Measurements from ENCODE around the gene OR2J2.

Gene OR2J2

DNA sequence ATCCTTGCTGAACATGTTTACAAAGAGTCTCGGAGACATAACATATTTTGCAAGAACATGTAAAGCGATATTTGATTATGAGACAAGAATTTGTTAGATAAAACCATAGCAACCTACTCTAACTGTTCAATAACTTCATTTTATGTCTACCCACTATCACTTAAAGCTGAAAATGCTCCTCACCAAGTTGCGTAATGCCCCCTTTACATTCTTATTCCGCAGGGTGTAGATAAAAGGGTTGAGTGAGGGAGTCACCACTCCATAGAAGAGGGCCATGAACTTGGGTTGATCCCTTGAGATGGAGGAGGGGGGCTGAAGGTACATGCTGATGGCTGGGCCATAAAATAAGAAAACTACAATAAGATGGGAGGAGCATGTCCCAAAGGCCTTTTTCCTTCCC is 33.0 kb upstream of the OR2J2 start:
- H3K9ac ChIP-seq (ENCODE audit: low read length): no peak overlapping the region
- H3K27me3 ChIP-seq (ENCODE audit: low read depth, low read length): no peaks in the 10 kb centered on the region
- no peak overlapping the region for H3K27ac ChIP-seq (ENCODE audit: low read length)
- H4K20me1 ChIP-seq (ENCODE audit: insufficient read depth, low read length): no peaks in the 10 kb centered on the region
- TF ChIP-seq, protein P1, sequence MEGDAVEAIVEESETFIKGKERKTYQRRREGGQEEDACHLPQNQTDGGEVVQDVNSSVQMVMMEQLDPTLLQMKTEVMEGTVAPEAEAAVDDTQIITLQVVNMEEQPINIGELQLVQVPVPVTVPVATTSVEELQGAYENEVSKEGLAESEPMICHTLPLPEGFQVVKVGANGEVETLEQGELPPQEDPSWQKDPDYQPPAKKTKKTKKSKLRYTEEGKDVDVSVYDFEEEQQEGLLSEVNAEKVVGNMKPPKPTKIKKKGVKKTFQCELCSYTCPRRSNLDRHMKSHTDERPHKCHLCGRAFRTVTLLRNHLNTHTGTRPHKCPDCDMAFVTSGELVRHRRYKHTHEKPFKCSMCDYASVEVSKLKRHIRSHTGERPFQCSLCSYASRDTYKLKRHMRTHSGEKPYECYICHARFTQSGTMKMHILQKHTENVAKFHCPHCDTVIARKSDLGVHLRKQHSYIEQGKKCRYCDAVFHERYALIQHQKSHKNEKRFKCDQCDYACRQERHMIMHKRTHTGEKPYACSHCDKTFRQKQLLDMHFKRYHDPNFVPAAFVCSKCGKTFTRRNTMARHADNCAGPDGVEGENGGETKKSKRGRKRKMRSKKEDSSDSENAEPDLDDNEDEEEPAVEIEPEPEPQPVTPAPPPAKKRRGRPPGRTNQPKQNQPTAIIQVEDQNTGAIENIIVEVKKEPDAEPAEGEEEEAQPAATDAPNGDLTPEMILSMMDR (IDR thresholded peaks at IDR 0.05; ENCODE audit: low read depth, low read length): no peak
- no peak for TF ChIP-seq EZH2phosphoT487 (IDR thresholded peaks at IDR 0.05; ENCODE audit: low read depth)
- no peaks in the 10 kb centered on the region for H3K4me1 ChIP-seq (ENCODE audit: low read length)
- H3K4me2 ChIP-seq (ENCODE audit: low read length): no peak overlapping the region
- no peak overlapping the region for H2AFZ ChIP-seq (ENCODE audit: low read depth, low read length)
- no peaks in the 10 kb centered on the region for H3K79me2 ChIP-seq (ENCODE audit: low read length)
- no peaks in the 10 kb centered on the region for H3K36me3 ChIP-seq (replicated peaks; ENCODE audit: low read depth, low read length)
- H3K4me3 ChIP-seq (ENCODE audit: low read length): no peak overlapping the region
- no peaks in the 10 kb centered on the region for H3K9me3 ChIP-seq (ENCODE audit: insufficient read depth, low read length)

DNA sequence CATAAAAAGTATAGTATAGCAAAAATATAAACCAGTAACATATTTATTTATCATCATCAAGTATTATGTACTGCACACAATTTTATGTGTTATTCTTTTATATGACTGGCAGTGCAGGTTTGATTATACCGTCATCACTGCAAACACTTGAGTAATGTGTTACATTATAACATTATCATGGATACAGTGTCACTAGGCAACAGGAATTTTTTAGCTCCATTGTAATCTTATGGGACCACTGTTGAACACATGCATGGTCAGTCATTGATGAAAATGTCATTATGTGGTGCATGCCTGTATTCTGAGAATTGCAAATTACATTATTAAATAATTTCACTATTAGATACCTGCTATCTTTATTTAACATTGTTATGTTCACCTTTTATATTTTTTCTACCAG is 29.1 kb upstream of the OR2J2 start:
- Histone ChIP-seq H2AFZ (ENCODE audit: low read depth, low read length) (no peak overlapping the region), H3K27me3 (ENCODE audit: low read depth, low read length) (no peaks in the 10 kb centered on the region), H3K36me3 (replicated peaks; ENCODE audit: low read depth, low read length) (no peaks in the 10 kb centered on the region), H3K4me3 (ENCODE audit: low read length) (no peak overlapping the region), H3K9ac (ENCODE audit: low read length) (no peak overlapping the region), H3K4me1 (ENCODE audit: low read length) (no peaks in the 10 kb centered on the region), H3K27ac (ENCODE audit: low read length) (no peak overlapping the region), H3K9me3 (ENCODE audit: insufficient read depth, low read length) (peaks cover 3% of the 10 kb centered on the region; the same call in 1 of the 2 replicates), H3K79me2 (ENCODE audit: low read length) (no peaks in the 10 kb centered on the region), H4K20me1 (ENCODE audit: insufficient read depth, low read length) (no peaks in the 10 kb centered on the region), H3K4me2 (ENCODE audit: low read length) (no peak overlapping the region)
- TF ChIP-seq, protein P1 (IDR thresholded peaks at IDR 0.05; ENCODE audit: low read depth, low read length): no peak
- TF ChIP-seq EZH2phosphoT487 (IDR thresholded peaks at IDR 0.05; ENCODE audit: low read depth): no peak

DNA sequence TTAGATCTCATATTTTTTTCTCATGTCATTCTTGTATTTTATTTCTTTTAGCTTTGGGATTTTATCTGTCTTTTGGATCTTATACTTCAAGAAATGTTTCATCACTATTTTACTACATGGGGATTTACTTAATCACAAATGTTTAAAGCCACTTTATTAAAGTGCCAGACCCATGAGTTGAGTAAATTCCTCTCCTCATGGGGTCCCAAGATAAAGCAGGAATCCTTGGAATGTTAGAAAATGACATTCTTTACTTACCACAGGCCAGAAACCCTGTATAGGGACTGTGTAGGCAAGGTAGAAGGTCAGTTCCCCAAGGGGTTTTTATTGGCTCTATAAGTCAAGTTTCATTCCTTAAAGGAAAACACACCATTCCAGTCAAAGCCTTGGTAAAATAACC is 28.4 kb upstream of the OR2J2 start:
- Histone ChIP-seq H4K20me1 (ENCODE audit: insufficient read depth, low read length) (no peaks in the 10 kb centered on the region), H3K36me3 (replicated peaks; ENCODE audit: low read depth, low read length) (no peaks in the 10 kb centered on the region), H3K27ac (ENCODE audit: low read length) (no peak overlapping the region), H3K4me1 (ENCODE audit: low read length) (no peaks in the 10 kb centered on the region), H3K9ac (ENCODE audit: low read length) (no peak overlapping the region), H3K9me3 (ENCODE audit: insufficient read depth, low read length) (peaks cover 3% of the 10 kb centered on the region; the same call in 1 of the 2 replicates), H3K79me2 (ENCODE audit: low read length) (no peaks in the 10 kb centered on the region), H3K4me3 (ENCODE audit: low read length) (no peak overlapping the region), H3K27me3 (ENCODE audit: low read depth, low read length) (no peaks in the 10 kb centered on the region), H2AFZ (ENCODE audit: low read depth, low read length) (no peak overlapping the region), H3K4me2 (ENCODE audit: low read length) (no peak overlapping the region)
- TF ChIP-seq EZH2phosphoT487 (IDR thresholded peaks at IDR 0.05; ENCODE audit: low read depth): no peak
- TF ChIP-seq, protein P1 (IDR thresholded peaks at IDR 0.05; ENCODE audit: low read depth, low read length): no peak

DNA sequence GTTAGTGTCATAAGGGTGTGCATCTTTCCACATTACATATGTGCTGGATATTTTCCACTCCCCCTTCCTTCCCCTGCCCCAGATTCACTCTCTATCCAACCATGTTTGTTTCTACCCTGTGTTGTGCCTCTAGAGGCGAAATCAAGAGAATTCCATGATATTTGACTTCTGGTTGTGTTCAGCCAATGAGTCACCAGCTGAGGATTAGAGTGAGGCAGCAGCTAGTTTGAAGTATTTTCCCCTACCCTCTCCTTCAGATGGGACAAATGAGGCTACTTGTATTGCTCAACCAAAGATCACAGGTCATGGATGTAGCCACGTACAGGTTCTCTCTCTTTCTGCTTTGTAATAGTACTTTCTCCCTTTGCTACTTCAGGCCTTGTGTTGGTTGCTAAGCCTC is 24.5 kb upstream of the OR2J2 start:
- Histone ChIP-seq H3K9me3 (ENCODE audit: insufficient read depth, low read length) (peaks cover 3% of the 10 kb centered on the region; the same call in 1 of the 2 replicates), H3K9ac (ENCODE audit: low read length) (no peak overlapping the region), H2AFZ (ENCODE audit: low read depth, low read length) (no peak overlapping the region), H4K20me1 (ENCODE audit: insufficient read depth, low read length) (no peaks in the 10 kb centered on the region), H3K36me3 (replicated peaks; ENCODE audit: low read depth, low read length) (no peaks in the 10 kb centered on the region), H3K79me2 (ENCODE audit: low read length) (no peaks in the 10 kb centered on the region), H3K4me3 (ENCODE audit: low read length) (no peak overlapping the region), H3K27ac (ENCODE audit: low read length) (no peak overlapping the region), H3K4me2 (ENCODE audit: low read length) (no peak overlapping the region), H3K4me1 (ENCODE audit: low read length) (no peaks in the 10 kb centered on the region), H3K27me3 (ENCODE audit: low read depth, low read length) (no peaks in the 10 kb centered on the region)
- no peak for TF ChIP-seq EZH2phosphoT487 (IDR thresholded peaks at IDR 0.05; ENCODE audit: low read depth)
- TF ChIP-seq, protein P1 (IDR thresholded peaks at IDR 0.05; ENCODE audit: low read depth, low read length): no peak

Data from OCI-LY3 (cell line).